Liver (tissue), 9 donors: ENCODE results near the gene TOLLIP. TPM values are rescaled to one million over a fixed set of nuclear protein-coding genes. Genes with fewer than 3 reads are reported as not detected.

Experiments
- DNase-seq: peaks from one replicate; pipeline ENCODE4 v3.0.0-alpha.2; 2017; ENCODE audit warnings: low spot score
- H3K27ac ChIP-seq, 2 donors: one replicate each; pipeline ENCODE4 v1.7.0; 2013; ENCODE audit warnings: inconsistent platforms in 2 of 2, low read length in 2 of 2, control low read depth in 1 of 2, low read depth in 1 of 2, mild to moderate bottlenecking in 1 of 2
- H3K27me3 ChIP-seq, 4 donors: one replicate each; pipeline versions ENCODE4 v1.6.1 to v1.7.0; 2013; ENCODE audit warnings: low read length in 3 of 4, inconsistent platforms in 1 of 4, mild to moderate bottlenecking in 1 of 4, moderate library complexity in 1 of 4; ENCODE audit not compliant: control insufficient read depth in 4 of 4, insufficient read depth in 4 of 4
- H3K36me3 ChIP-seq, 4 donors: one replicate each; pipeline versions ENCODE4 v1.6.1 to v1.7.0; 2013; ENCODE audit warnings: low read length in 3 of 4, mild to moderate bottlenecking in 3 of 4, low read depth in 1 of 4, moderate library complexity in 1 of 4; ENCODE audit not compliant: control insufficient read depth in 4 of 4, insufficient read depth in 3 of 4
- H3K4me1 ChIP-seq, 4 donors: one replicate each; pipeline versions ENCODE4 v1.6.1 to v1.7.0; 2013; ENCODE audit warnings: low read length in 3 of 4, mild to moderate bottlenecking in 3 of 4, moderate library complexity in 1 of 4; ENCODE audit not compliant: control insufficient read depth in 4 of 4, insufficient read depth in 4 of 4
- H3K4me3 ChIP-seq, 3 donors: one replicate each; pipeline versions ENCODE4 v1.6.1 to v1.7.0; 2013; ENCODE audit warnings: low read length in 3 of 3, control low read depth in 1 of 3, low read depth in 1 of 3, mild to moderate bottlenecking in 1 of 3
- H3K9ac ChIP-seq, 2 donors: one replicate each; pipeline ENCODE4 v1.7.0; 2013; ENCODE audit warnings: low read length in 2 of 2, mild to moderate bottlenecking in 2 of 2, moderate library complexity in 2 of 2, control low read depth in 1 of 2, low read depth in 1 of 2
- H3K9me3 ChIP-seq, 4 donors: one replicate each; pipeline versions ENCODE4 v1.6.1 to v1.7.0; 2013; ENCODE audit warnings: low read length in 3 of 4; ENCODE audit not compliant: control insufficient read depth in 4 of 4
- EGR1 ChIP-seq, 2 donors: IDR thresholded peaks; 2 replicates each; pipeline ENCODE4 v1.6.1; 2016 to 2018; ENCODE audit warnings: antibody characterized with exemption in 2 of 2, low read depth in 2 of 2
- FOXA1 ChIP-seq: IDR thresholded peaks from 2 replicates; pipeline ENCODE4 v1.6.1; 2016; ENCODE audit warnings: antibody characterized with exemption
- GABPA ChIP-seq, 2 donors: IDR thresholded peaks in 1 of 2; conservative IDR thresholded peaks in 1 of 2; 2 replicates each; pipeline ENCODE4 v1.6.1; 2016; ENCODE audit warnings: antibody characterized with exemption in 2 of 2, mild to moderate bottlenecking in 1 of 2, moderate library complexity in 1 of 2
- HNF4A ChIP-seq, 2 donors: conservative IDR thresholded peaks; 2 replicates each; pipeline ENCODE4 v1.6.1; 2016; ENCODE audit warnings: antibody characterized with exemption in 2 of 2, mild to moderate bottlenecking in 2 of 2
- HNF4G ChIP-seq: IDR thresholded peaks from 2 replicates; pipeline ENCODE4 v1.6.1; 2016; ENCODE audit warnings: antibody characterized with exemption
- NR2F2 ChIP-seq: IDR thresholded peaks from 2 replicates; pipeline ENCODE4 v1.6.1; 2016; ENCODE audit warnings: antibody characterized with exemption
- RAD21 ChIP-seq, 2 donors: IDR thresholded peaks; 2 replicates each; pipeline ENCODE4 v1.6.1; 2016; ENCODE audit warnings: antibody characterized with exemption in 2 of 2, mild to moderate bottlenecking in 2 of 2
- RXRA ChIP-seq, 2 donors: IDR thresholded peaks; 2 replicates each; pipeline ENCODE4 v1.6.1; 2017 to 2018; ENCODE audit warnings: antibody characterized with exemption in 2 of 2, mild to moderate bottlenecking in 1 of 2
- SP1 ChIP-seq: IDR thresholded peaks from 2 replicates; pipeline ENCODE4 v1.6.1; 2018; ENCODE audit warnings: antibody characterized with exemption, mild to moderate bottlenecking
- TAF1 ChIP-seq: conservative IDR thresholded peaks from 2 replicates; pipeline ENCODE4 v1.6.1; 2016; ENCODE audit warnings: antibody characterized with exemption, mild to moderate bottlenecking
- YY1 ChIP-seq: IDR thresholded peaks from 2 replicates; pipeline ENCODE4 v1.6.1; 2016; ENCODE audit warnings: antibody characterized with exemption, mild to moderate bottlenecking
- WGBS: extraction: QIAGEN DNeasy Blood & Tissue Kit; methylation state at CpG from one replicate; pipeline ENCODE4 v1.1.7; 2013; 5-methylcytosine and 5-hydroxymethylcytosine counted together
- polyA plus RNA-seq, 2 donors: library from polyadenylated mRNA; stranded (reverse) in 1 of 2; unstranded in 1 of 2; fragments of 200-250 nt in 1 of 2; fragments of >200 nt in 1 of 2; fragmentation: Nextera tagmentation in 1 of 2; extraction: Ambion mirVana in 1 of 2; gene quantifications; one replicate each; pipeline versions ENCODE4 v1.2.1 to v1.2.3, GENCODE V29; 2013 to 2015
- total RNA-seq, 2 donors: library from RNA; depleted of rRNA; stranded (reverse); fragments of >200 nt; gene quantifications; one replicate each; pipeline ENCODE4 v1.2.3, GENCODE V29; 2014
- TF ChIP-seq, protein P1 (sequence below): IDR thresholded peaks from 2 replicates; pipeline ENCODE4 v1.6.1; 2016; ENCODE audit warnings: antibody characterized with exemption
- TF ChIP-seq, protein P2 (sequence below): IDR thresholded peaks from 2 replicates; pipeline ENCODE4 v1.6.1; 2016; ENCODE audit warnings: antibody characterized with exemption
- TF ChIP-seq, protein P3 (sequence below): IDR thresholded peaks from 2 replicates; pipeline ENCODE4 v1.6.1; 2016; ENCODE audit warnings: antibody characterized with exemption, mild to moderate bottlenecking
- TF ChIP-seq, protein P4 (sequence below): IDR thresholded peaks from 2 replicates; pipeline ENCODE4 v1.6.1; 2016; ENCODE audit warnings: antibody characterized with exemption
- TF ChIP-seq, protein P5 (sequence below): fragments of 150-350 bp; IDR thresholded peaks from 2 replicates; pipeline ENCODE4 v1.5.1; 2017; ENCODE audit warnings: improper control_type of control experiment, low read depth, low read length; ENCODE audit not compliant: missing input control
- donor health status: healthy.
- donor health status: healthy.
- donor health status: healthy.
- donor health status: healthy.
- donor health status: healthy.

Gene TOLLIP
- total and polyA plus RNA-seq, 4 donors: 27.5 to 102 (median 72.9) TPM

DNA sequence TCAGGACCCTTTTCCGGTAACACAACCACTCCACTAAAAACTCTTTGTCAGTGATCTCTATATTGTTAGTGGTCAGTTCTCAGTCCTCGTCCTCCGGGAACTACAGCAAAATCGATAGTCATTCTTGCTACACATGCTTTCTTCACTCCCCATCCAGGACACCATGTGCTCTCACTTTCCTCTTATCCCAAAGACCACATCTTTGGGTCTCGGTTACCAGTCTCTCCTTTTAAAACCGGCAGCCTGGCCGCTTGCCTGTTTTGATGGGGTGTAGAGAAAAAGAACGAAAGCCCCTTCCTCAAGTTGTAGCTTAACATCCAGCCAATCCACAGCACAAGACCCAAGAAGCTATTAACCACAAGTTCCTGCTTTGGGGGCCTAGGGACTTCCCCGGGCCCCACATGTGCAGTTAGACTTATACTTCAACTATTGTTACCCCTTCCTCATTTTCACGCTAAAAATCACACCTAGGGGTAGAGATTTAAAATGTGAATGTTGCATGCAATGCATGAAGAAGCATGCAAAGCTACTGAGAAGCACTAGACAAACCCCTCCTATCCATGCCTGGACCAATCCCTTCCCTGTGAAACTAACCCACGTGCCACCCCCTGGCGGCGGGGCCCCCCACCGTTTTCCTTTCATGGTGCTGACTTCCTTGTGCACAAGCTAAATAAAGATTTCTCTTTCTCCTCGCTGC is 1.5 kb upstream of the TOLLIP start:
- H3K9ac ChIP-seq: peak overlapping the region in 1 of 2 donors; percentile 67
- peaks cover 0 to 3% (median 0%) of the 10 kb centered on the region in 4 donors for H3K9me3 ChIP-seq
- no peaks in the 10 kb centered on the region for H3K27me3 ChIP-seq
- peak overlapping the region in 1 of 3 donors; percentile 71 for H3K4me3 ChIP-seq
- peaks cover 10 to 41% (median 29%) of the 10 kb centered on the region in 4 donors for H3K4me1 ChIP-seq
- 75% methylated on average over 15 of the region's 15 CpGs for WGBS
- DNase-seq: no peak
- TF ChIP-seq, protein P1, sequence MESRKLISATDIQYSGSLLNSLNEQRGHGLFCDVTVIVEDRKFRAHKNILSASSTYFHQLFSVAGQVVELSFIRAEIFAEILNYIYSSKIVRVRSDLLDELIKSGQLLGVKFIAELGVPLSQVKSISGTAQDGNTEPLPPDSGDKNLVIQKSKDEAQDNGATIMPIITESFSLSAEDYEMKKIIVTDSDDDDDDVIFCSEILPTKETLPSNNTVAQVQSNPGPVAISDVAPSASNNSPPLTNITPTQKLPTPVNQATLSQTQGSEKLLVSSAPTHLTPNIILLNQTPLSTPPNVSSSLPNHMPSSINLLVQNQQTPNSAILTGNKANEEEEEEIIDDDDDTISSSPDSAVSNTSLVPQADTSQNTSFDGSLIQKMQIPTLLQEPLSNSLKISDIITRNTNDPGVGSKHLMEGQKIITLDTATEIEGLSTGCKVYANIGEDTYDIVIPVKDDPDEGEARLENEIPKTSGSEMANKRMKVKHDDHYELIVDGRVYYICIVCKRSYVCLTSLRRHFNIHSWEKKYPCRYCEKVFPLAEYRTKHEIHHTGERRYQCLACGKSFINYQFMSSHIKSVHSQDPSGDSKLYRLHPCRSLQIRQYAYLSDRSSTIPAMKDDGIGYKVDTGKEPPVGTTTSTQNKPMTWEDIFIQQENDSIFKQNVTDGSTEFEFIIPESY: no peak
- no peak for TF ChIP-seq YY1
- H3K27ac ChIP-seq: peak overlapping the region in 1 of 2 donors; percentile 17
- peaks cover 0 to 1% (median 0%) of the 10 kb centered on the region in 4 donors for H3K36me3 ChIP-seq

DNA sequence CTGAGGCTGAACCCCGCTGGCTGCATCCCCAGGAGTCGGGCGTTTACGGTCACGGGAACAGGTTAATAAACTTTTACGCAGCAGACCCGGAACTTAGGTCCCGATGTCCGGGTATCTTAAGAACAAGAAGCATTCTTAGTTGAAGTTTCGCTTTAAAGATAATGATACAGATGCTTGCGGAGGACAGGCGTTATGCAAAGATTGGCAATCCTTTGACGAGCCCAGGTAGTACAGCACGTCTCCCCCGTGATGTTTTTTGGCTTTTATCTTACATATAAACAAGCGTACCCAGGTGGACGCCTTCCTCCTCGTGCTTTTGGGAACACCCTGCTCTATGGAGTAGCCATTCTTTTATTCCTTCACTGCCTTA is 871 bp upstream of the TOLLIP start:
- WGBS: 46% methylated on average over 18 of the region's 18 CpGs
- Histone ChIP-seq H3K4me3 (peak overlapping the region; percentile 61 to 91 (median 71)), H3K4me1 (peaks cover 14 to 47% (median 33%) of the 10 kb centered on the region in 4 donors), H3K36me3 (peaks cover 0 to 1% (median 0%) of the 10 kb centered on the region in 4 donors), H3K9me3 (peaks cover 0 to 3% (median 0%) of the 10 kb centered on the region in 4 donors), H3K27ac (peak overlapping the region; percentile 86 to 89), H3K27me3 (no peaks in the 10 kb centered on the region), H3K9ac (peak overlapping the region; percentile 67 to 91)
- TF ChIP-seq HNF4A (conservative IDR thresholded peaks at IDR 0.05) (no peak), SP1 (no peak), NR2F2 (no peak), EGR1 (IDR thresholded peaks at IDR 0.05; ENCODE audit: low read depth in 2 of 2) (no peak), RAD21 (IDR thresholded peaks at IDR 0.05) (no peak), HNF4G (no peak), TAF1 (no peak), GABPA (IDR thresholded peaks at IDR 0.05 in 1 of 2, conservative IDR thresholded peaks at IDR 0.05 in 1 of 2) (no peak), RXRA (IDR thresholded peaks at IDR 0.05) (no peak), FOXA1 (no peak)
- TF ChIP-seq, protein P2, sequence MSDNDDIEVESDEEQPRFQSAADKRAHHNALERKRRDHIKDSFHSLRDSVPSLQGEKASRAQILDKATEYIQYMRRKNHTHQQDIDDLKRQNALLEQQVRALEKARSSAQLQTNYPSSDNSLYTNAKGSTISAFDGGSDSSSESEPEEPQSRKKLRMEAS: no peak
- TF ChIP-seq, protein P3, sequence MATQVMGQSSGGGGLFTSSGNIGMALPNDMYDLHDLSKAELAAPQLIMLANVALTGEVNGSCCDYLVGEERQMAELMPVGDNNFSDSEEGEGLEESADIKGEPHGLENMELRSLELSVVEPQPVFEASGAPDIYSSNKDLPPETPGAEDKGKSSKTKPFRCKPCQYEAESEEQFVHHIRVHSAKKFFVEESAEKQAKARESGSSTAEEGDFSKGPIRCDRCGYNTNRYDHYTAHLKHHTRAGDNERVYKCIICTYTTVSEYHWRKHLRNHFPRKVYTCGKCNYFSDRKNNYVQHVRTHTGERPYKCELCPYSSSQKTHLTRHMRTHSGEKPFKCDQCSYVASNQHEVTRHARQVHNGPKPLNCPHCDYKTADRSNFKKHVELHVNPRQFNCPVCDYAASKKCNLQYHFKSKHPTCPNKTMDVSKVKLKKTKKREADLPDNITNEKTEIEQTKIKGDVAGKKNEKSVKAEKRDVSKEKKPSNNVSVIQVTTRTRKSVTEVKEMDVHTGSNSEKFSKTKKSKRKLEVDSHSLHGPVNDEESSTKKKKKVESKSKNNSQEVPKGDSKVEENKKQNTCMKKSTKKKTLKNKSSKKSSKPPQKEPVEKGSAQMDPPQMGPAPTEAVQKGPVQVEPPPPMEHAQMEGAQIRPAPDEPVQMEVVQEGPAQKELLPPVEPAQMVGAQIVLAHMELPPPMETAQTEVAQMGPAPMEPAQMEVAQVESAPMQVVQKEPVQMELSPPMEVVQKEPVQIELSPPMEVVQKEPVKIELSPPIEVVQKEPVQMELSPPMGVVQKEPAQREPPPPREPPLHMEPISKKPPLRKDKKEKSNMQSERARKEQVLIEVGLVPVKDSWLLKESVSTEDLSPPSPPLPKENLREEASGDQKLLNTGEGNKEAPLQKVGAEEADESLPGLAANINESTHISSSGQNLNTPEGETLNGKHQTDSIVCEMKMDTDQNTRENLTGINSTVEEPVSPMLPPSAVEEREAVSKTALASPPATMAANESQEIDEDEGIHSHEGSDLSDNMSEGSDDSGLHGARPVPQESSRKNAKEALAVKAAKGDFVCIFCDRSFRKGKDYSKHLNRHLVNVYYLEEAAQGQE: no peak
- TF ChIP-seq, protein P4, sequence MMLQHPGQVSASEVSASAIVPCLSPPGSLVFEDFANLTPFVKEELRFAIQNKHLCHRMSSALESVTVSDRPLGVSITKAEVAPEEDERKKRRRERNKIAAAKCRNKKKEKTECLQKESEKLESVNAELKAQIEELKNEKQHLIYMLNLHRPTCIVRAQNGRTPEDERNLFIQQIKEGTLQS: no peak
- TF ChIP-seq, protein P5, sequence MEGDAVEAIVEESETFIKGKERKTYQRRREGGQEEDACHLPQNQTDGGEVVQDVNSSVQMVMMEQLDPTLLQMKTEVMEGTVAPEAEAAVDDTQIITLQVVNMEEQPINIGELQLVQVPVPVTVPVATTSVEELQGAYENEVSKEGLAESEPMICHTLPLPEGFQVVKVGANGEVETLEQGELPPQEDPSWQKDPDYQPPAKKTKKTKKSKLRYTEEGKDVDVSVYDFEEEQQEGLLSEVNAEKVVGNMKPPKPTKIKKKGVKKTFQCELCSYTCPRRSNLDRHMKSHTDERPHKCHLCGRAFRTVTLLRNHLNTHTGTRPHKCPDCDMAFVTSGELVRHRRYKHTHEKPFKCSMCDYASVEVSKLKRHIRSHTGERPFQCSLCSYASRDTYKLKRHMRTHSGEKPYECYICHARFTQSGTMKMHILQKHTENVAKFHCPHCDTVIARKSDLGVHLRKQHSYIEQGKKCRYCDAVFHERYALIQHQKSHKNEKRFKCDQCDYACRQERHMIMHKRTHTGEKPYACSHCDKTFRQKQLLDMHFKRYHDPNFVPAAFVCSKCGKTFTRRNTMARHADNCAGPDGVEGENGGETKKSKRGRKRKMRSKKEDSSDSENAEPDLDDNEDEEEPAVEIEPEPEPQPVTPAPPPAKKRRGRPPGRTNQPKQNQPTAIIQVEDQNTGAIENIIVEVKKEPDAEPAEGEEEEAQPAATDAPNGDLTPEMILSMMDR: no peak
- no peak for DNase-seq
